Tibial nerve (tissue), 4 donors: ENCODE data around the gene PTPRF. TPM values are rescaled to one million over a fixed set of nuclear protein-coding genes. Genes with fewer than 3 reads are reported as not detected.

Experiments used
- DNase-seq, 2 donors: peaks; one replicate each; pipeline ENCODE4 v3.0.0-alpha.2; 2019; ENCODE audit warnings: low spot score in 2 of 2
- H3K27ac ChIP-seq, 4 donors: fragments of 200-600 bp; sonication (generic) in 3 of 4; one replicate each; pipeline ENCODE4 v1.5.1; 2017 to 2019; ENCODE audit warnings: mild to moderate bottlenecking in 1 of 4
- H3K27me3 ChIP-seq, 2 donors: fragments of 200-600 bp; sonication (generic) in 1 of 2; one replicate each; pipeline versions ENCODE4 v1.5.1 to v1.6.0; 2017 to 2019
- H3K36me3 ChIP-seq, 3 donors: fragments of 200-600 bp; sonication (generic); one replicate each; pipeline ENCODE4 v1.5.1; 2018 to 2019
- H3K4me1 ChIP-seq, 4 donors: fragments of 200-600 bp; sonication (generic) in 3 of 4; one replicate each; pipeline ENCODE4 v1.5.1; 2017 to 2019
- H3K4me3 ChIP-seq, 4 donors: fragments of 200-600 bp; sonication (generic) in 3 of 4; one replicate each; pipeline ENCODE4 v1.5.1; 2017 to 2019; ENCODE audit warnings: mild to moderate bottlenecking in 1 of 4, moderate library complexity in 1 of 4
- H3K9me3 ChIP-seq, 4 donors: fragments of 200-600 bp; sonication (generic) in 3 of 4; one replicate each; pipeline ENCODE4 v1.5.1; 2017 to 2019
- EP300 ChIP-seq, 2 donors: sonication (generic); formaldehyde crosslinking; IDR thresholded peaks; one replicate each; pipeline ENCODE4 v1.6.1; 2017; ENCODE audit warnings: antibody characterized with exemption in 2 of 2, mild to moderate bottlenecking in 1 of 2
- POLR2A ChIP-seq, 2 donors: fragments of 450-650 bp; IDR thresholded peaks; one replicate each; pipeline ENCODE4 v1.6.1; 2017; ENCODE audit warnings: antibody characterized with exemption in 2 of 2, mild to moderate bottlenecking in 2 of 2, moderate library complexity in 2 of 2
- WGBS, 2 donors: methylation state at CpG; one replicate each; pipeline ENCODE4 v1.1.5; 2018; 5-methylcytosine and 5-hydroxymethylcytosine counted together
- total RNA-seq, 4 donors: library from RNA; depleted of rRNA; stranded (reverse); fragments of >200 nt; gene quantifications; one replicate each; pipeline ENCODE4 v1.1.0, GENCODE V29; 2016
- TF ChIP-seq, protein P1 (sequence below), 5 experiments: fragments of 200-600 bp in 3 of 5; fragments of 450-650 bp in 2 of 5; sonication (generic) in 3 of 5; IDR thresholded peaks; one replicate each; pipeline ENCODE4 v1.5.1; 2016 to 2019; ENCODE audit warnings: antibody characterized with exemption in 5 of 5, mild to moderate bottlenecking in 3 of 5, moderate library complexity in 2 of 5

Gene PTPRF
- total RNA-seq, 4 donors from 2014 or later, result 72.0 to 112 (median 92.5) TPM

DNA sequence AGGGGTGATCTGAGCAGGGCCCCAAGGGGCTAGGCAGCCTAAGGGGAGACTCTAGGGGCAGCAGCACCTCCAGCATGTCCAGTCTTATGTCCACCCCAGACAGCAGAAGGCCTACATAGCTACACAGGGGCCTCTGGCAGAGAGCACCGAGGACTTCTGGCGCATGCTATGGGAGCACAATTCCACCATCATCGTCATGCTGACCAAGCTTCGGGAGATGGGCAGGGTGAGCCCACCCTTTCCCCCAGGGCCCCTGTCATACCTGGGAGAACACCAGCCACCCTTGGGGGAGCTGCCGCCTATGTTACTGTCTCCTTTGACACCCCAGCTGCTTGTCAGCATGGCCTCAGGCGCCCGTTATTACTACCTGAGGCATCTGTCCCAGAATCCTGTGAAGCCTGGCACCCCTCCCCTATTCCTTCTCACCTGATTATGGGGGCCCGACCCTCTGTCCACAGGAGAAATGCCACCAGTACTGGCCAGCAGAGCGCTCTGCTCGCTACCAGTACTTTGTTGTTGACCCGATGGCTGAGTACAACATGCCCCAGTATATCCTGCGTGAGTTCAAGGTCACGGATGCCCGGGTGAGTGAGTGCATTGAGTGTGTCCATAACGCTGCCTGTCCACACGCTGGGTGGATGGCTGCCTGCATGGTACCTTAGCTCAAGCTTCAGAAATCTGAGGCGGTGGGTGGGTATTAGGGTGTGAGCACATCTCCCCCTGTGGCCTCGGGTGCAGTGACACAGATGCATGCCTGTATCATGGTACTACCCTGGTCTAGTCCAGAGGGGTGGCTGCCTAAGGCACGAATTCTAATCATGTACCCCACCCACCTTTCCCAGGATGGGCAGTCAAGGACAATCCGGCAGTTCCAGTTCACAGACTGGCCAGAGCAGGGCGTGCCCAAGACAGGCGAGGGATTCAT lies 89.6 kb downstream of the PTPRF start:
- no peak for TF ChIP-seq EP300 (IDR thresholded peaks at IDR 0.05)
- TF ChIP-seq, protein P1, sequence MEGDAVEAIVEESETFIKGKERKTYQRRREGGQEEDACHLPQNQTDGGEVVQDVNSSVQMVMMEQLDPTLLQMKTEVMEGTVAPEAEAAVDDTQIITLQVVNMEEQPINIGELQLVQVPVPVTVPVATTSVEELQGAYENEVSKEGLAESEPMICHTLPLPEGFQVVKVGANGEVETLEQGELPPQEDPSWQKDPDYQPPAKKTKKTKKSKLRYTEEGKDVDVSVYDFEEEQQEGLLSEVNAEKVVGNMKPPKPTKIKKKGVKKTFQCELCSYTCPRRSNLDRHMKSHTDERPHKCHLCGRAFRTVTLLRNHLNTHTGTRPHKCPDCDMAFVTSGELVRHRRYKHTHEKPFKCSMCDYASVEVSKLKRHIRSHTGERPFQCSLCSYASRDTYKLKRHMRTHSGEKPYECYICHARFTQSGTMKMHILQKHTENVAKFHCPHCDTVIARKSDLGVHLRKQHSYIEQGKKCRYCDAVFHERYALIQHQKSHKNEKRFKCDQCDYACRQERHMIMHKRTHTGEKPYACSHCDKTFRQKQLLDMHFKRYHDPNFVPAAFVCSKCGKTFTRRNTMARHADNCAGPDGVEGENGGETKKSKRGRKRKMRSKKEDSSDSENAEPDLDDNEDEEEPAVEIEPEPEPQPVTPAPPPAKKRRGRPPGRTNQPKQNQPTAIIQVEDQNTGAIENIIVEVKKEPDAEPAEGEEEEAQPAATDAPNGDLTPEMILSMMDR (IDR thresholded peaks at IDR 0.05), result no peak
- TF ChIP-seq POLR2A (IDR thresholded peaks at IDR 0.05), result no peak
- 92% methylated on average over 21 to 22 of the region's 22 CpGs for WGBS, 2 donors
- H3K36me3 ChIP-seq, result peaks cover 0 to 95% (median 2%) of the 10 kb centered on the region in 3 donors

DNA sequence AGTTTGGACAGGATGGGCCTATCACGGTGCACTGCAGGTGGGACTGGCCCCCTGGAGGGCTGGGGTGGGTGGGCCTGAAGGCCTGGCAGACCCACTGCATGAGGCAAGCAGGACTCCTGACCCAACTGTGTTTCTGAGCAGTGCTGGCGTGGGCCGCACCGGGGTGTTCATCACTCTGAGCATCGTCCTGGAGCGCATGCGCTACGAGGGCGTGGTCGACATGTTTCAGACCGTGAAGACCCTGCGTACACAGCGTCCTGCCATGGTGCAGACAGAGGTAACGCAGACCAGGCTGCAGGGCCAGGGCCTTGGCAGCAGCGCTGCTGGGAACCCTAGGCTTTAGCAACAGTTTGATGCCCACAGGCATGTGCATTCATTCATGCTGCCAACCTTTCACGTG lies 90.3 kb downstream of the PTPRF start:
- TF ChIP-seq POLR2A (IDR thresholded peaks at IDR 0.05), result no peak
- no peak for TF ChIP-seq EP300 (IDR thresholded peaks at IDR 0.05)
- TF ChIP-seq, protein P1 (IDR thresholded peaks at IDR 0.05), result no peak
- H3K9me3 ChIP-seq, result no peaks in the 10 kb centered on the region
- DNase-seq, result no peak
- no peak overlapping the region for H3K4me3 ChIP-seq
- H3K36me3 ChIP-seq, result peaks cover 0 to 94% (median 2%) of the 10 kb centered on the region in 3 donors
- 87 to 90% methylated on average over 16 of the region's 16 CpGs for WGBS, 2 donors
- no peaks in the 10 kb centered on the region for H3K27me3 ChIP-seq
- H3K27ac ChIP-seq, result no peak overlapping the region
- H3K4me1 ChIP-seq, result peaks cover 0 to 5% (median 0%) of the 10 kb centered on the region in 4 donors

More for the DNA sequence above, 89.6 kb downstream of the PTPRF start:
- Histone ChIP-seq H3K9me3 (no peaks in the 10 kb centered on the region), H3K4me1 (peaks cover 0 to 5% (median 0%) of the 10 kb centered on the region in 4 donors), H3K27ac (no peak overlapping the region), H3K27me3 (no peaks in the 10 kb centered on the region), H3K4me3 (no peak overlapping the region)
- no peak for DNase-seq

DNA sequence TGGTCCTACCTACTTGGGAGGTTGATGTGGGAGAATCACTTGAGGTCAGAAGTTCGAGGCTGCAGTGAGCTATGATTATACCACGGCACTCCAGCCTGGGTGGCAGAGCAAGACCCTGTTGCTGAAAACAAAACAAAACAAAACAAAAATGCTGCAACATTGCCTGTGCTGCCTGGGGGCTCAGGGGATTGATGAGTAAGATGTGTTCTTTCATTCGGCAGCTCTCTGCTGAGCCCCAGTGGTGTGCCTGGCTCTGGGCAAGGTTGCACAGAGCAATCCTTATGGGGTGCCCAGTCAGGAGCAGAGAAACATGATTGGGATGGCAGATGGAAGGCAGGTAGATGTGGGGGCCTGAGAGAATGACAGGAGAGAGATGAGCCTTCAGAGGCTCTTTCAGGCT lies 90.7 kb downstream of the PTPRF start:
- Histone ChIP-seq H3K4me3 (no peak overlapping the region), H3K27ac (no peak overlapping the region), H3K9me3 (no peaks in the 10 kb centered on the region), H3K36me3 (peaks cover 0 to 90% (median 2%) of the 10 kb centered on the region in 3 donors), H3K4me1 (peaks cover 0 to 5% (median 0%) of the 10 kb centered on the region in 4 donors), H3K27me3 (no peaks in the 10 kb centered on the region)
- TF ChIP-seq EP300 (IDR thresholded peaks at IDR 0.05) (no peak), POLR2A (IDR thresholded peaks at IDR 0.05) (no peak)
- TF ChIP-seq, protein P1 (IDR thresholded peaks at IDR 0.05), result no peak
- 70 to 91% methylated on average over 3 of the region's 3 CpGs for WGBS, 2 donors
- DNase-seq, result no peak

DNA sequence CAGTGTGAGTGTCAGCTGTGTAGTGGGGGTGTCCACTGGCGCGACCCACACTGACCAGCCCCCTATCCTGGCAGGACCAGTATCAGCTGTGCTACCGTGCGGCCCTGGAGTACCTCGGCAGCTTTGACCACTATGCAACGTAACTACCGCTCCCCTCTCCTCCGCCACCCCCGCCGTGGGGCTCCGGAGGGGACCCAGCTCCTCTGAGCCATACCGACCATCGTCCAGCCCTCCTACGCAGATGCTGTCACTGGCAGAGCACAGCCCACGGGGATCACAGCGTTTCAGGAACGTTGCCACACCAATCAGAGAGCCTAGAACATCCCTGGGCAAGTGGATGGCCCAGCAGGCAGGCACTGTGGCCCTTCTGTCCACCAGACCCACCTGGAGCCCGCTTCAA lies 91.2 kb downstream of the PTPRF start:
- Histone ChIP-seq H3K4me1 (peaks cover 0 to 5% (median 0%) of the 10 kb centered on the region in 4 donors), H3K4me3 (no peak overlapping the region), H3K36me3 (peaks cover 0 to 85% (median 2%) of the 10 kb centered on the region in 3 donors), H3K27me3 (no peaks in the 10 kb centered on the region), H3K27ac (no peak overlapping the region), H3K9me3 (no peaks in the 10 kb centered on the region)
- DNase-seq, result no peak
- TF ChIP-seq EP300 (IDR thresholded peaks at IDR 0.05) (no peak), POLR2A (IDR thresholded peaks at IDR 0.05) (no peak)
- TF ChIP-seq, protein P1 (IDR thresholded peaks at IDR 0.05), result no peak
- 80 to 88% methylated on average over 16 to 18 of the region's 18 CpGs for WGBS, 2 donors

DNA sequence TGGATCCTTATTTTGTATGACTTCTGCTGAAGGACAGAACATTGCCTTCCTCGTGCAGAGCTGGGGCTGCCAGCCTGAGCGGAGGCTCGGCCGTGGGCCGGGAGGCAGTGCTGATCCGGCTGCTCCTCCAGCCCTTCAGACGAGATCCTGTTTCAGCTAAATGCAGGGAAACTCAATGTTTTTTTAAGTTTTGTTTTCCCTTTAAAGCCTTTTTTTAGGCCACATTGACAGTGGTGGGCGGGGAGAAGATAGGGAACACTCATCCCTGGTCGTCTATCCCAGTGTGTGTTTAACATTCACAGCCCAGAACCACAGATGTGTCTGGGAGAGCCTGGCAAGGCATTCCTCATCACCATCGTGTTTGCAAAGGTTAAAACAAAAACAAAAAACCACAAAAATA lies 91.8 kb downstream of the PTPRF start:
- 66 to 68% methylated on average over 10 of the region's 10 CpGs for WGBS, 2 donors

More for the DNA sequence above, 91.8 kb downstream of the PTPRF start:
- DNase-seq, result no peak
- H3K4me3 ChIP-seq, result no peak overlapping the region
- TF ChIP-seq POLR2A (IDR thresholded peaks at IDR 0.05) (no peak), EP300 (IDR thresholded peaks at IDR 0.05) (no peak)
- TF ChIP-seq, protein P1 (IDR thresholded peaks at IDR 0.05), result no peak
- H3K9me3 ChIP-seq, result no peaks in the 10 kb centered on the region
- H3K36me3 ChIP-seq, result peaks cover 0 to 79% (median 2%) of the 10 kb centered on the region in 3 donors
- H3K27me3 ChIP-seq, result no peaks in the 10 kb centered on the region
- H3K27ac ChIP-seq, result no peak overlapping the region
- H3K4me1 ChIP-seq, result peaks cover 0 to 5% (median 0%) of the 10 kb centered on the region in 4 donors
